K562 (cell line): ENCODE data around the gene AFAP1. TPM values are rescaled to one million over a fixed set of nuclear protein-coding genes. Genes with fewer than 3 reads are reported as not detected.

Experiments
- ATAC-seq: fragments of 200-7000 bp; cut with Tn5 transposase; 3 replicates; pipeline ENCODE4 v1.9.1; 2020; ENCODE audit warnings: moderate library complexity
- BruUV-seq: library from RNA; stranded (reverse); fragments of 400-500 nt; replicated peaks from 2 replicates; lab custom pipeline; 2021; lab: Mats Ljungman, UMichigan
- CTCF ChIA-PET: fragments of 300-600 bp; formaldehyde crosslinking; extraction: SDS; loops from one replicate; lab custom pipeline; 2021; ENCODE audit warnings: low intra/inter-chr PET ratio; lab: Yijun Ruan, JAX
- POLR2A ChIA-PET: fragments of 300-600, 350-650 bp; sonication (Branson Sonifier 250); formaldehyde crosslinking; extraction: SDS; loops from one replicate; lab custom pipeline; 2021; ENCODE audit warnings: antibody characterized with exemption, inconsistent platforms; lab: Yijun Ruan, JAX
- DNase-seq, 4 experiments: peaks; one replicate each; pipeline versions ENCODE4 v3.0.0 to v3.0.0-alpha.2; 2011 to 2018; ENCODE audit warnings: low spot score in 3 of 4, mixed read lengths in 3 of 4; ENCODE audit errors: extremely low read depth in 1 of 4
- FAIRE-seq: peaks from 2 replicates; lab custom pipeline; 2011; peaks lifted over from hg19 to GRCh38; lab: Jason Lieb, UNC
- H2AFZ ChIP-seq: 2 replicates; pipeline ENCODE4 v1.6.0; 2011; ENCODE audit warnings: low read depth, low read length, control low read depth, inconsistent platforms
- H3K27ac ChIP-seq: fragments of 200-600 bp; 3 replicates; pipeline ENCODE4 v1.8.0; 2011; ENCODE audit warnings: low read depth, mild to moderate bottlenecking, control low read depth, inconsistent platforms, low read length, moderate library complexity, mixed read lengths; ENCODE audit errors: extremely low read depth
- H3K27me3 ChIP-seq, 2 experiments: fragments of 300-600 bp in 1 of 2; 2 replicates in 1 of 2; 3 replicates in 1 of 2; pipeline versions ENCODE4 v1.6.0 to v1.8.0; 2011; ENCODE audit warnings: inconsistent platforms in 2 of 2, low read length in 2 of 2, mild to moderate bottlenecking in 1 of 2, mixed read lengths in 1 of 2, moderate library complexity in 1 of 2; ENCODE audit not compliant: control insufficient read depth in 2 of 2, insufficient read depth in 2 of 2
- H3K36me3 ChIP-seq: fragments of 300-600 bp; 3 replicates; pipeline ENCODE4 v1.8.0; 2011; ENCODE audit warnings: mild to moderate bottlenecking, low read length, inconsistent platforms; ENCODE audit not compliant: control insufficient read depth, insufficient read depth
- H3K4me1 ChIP-seq, 2 experiments: fragments of 200-600 bp in 1 of 2; replicated peaks in 1 of 2; 2 replicates in 1 of 2; 3 replicates in 1 of 2; pipeline versions ENCODE4 v1.5.1 to v1.8.0; 2011; ENCODE audit warnings: inconsistent platforms in 2 of 2, low read length in 2 of 2, mild to moderate bottlenecking in 1 of 2, mixed read lengths in 1 of 2, moderate library complexity in 1 of 2; ENCODE audit not compliant: control insufficient read depth in 2 of 2, insufficient read depth in 2 of 2
- H3K4me2 ChIP-seq: 2 replicates; pipeline ENCODE4 v1.6.1; 2011; ENCODE audit warnings: low read length, control low read depth, inconsistent platforms, mixed read lengths; ENCODE audit not compliant: insufficient read depth
- H3K4me3 ChIP-seq: fragments of 200-600 bp; sonication (generic), shearing (Covaris generic); 2 replicates; pipeline ENCODE4 v1.5.1; 2016; ENCODE audit warnings: control low read depth, inconsistent platforms
- H3K79me2 ChIP-seq: fragments of 200-600 bp; 3 replicates; pipeline ENCODE4 v1.8.0; 2011; ENCODE audit warnings: low read length, inconsistent platforms; ENCODE audit not compliant: control insufficient read depth, insufficient read depth
- H3K9ac ChIP-seq, 2 experiments: 2 replicates each; pipeline versions ENCODE4 v1.6.0 to v1.6.1; 2011; ENCODE audit warnings: low read depth in 2 of 2, low read length in 2 of 2, control low read depth in 1 of 2, inconsistent platforms in 1 of 2, mild to moderate bottlenecking in 1 of 2, mixed read lengths in 1 of 2; ENCODE audit not compliant: insufficient read depth in 1 of 2
- H3K9me1 ChIP-seq: one replicate; pipeline ENCODE4 v1.6.0; 2011; ENCODE audit warnings: inconsistent platforms, mild to moderate bottlenecking, low read length, moderate library complexity; ENCODE audit not compliant: control insufficient read depth, insufficient read depth
- H3K9me3 ChIP-seq: replicated peaks from 2 replicates; pipeline ENCODE4 v1.5.1; 2011; ENCODE audit warnings: low read depth, low read length, inconsistent platforms; ENCODE audit not compliant: control insufficient read depth, insufficient read depth
- H4K20me1 ChIP-seq: replicated peaks from 2 replicates; pipeline ENCODE4 v1.6.1; 2011; ENCODE audit warnings: low read length, inconsistent platforms, mixed read lengths; ENCODE audit not compliant: control insufficient read depth, insufficient read depth
- MAZ ChIP-seq, 2 experiments: fragments of 450-650 bp in 1 of 2; sonication (generic) in 1 of 2; formaldehyde crosslinking; IDR thresholded peaks in 1 of 2; conservative IDR thresholded peaks in 1 of 2; 2 replicates each; pipeline versions ENCODE4 v1.4.0 to v1.5.0; 2020; ENCODE audit warnings: mild to moderate bottlenecking in 1 of 2, missing genetic modification reagents in 1 of 2
- MED1 ChIP-seq: sonication (generic); formaldehyde crosslinking; IDR thresholded peaks from 2 replicates; pipeline ENCODE4 v1.8.1; 2023; ENCODE audit warnings: missing genetic modification reagents, borderline replicate concordance
- TEAD2 ChIP-seq: fragments of 450-650 bp; IDR thresholded peaks from 2 replicates; pipeline ENCODE4 v1.6.1; 2016; ENCODE audit warnings: missing genetic modification characterization, control low read depth, missing compliant biosample characterization
- ZNF175 ChIP-seq: fragments of 200-800 bp; sonication (Bioruptor generic); IDR thresholded peaks from 2 replicates; pipeline ENCODE4 v1.6.1; 2016; ENCODE audit warnings: low read depth, mild to moderate bottlenecking, missing genetic modification characterization, missing compliant biosample characterization
- ZNF184 ChIP-seq: sonication (generic); formaldehyde crosslinking; IDR thresholded peaks from 2 replicates; pipeline ENCODE4 v1.5.0; 2020; ENCODE audit warnings: missing genetic modification reagents
- ZNF274 ChIP-seq: IDR thresholded peaks from 2 replicates; pipeline ENCODE4 v1.6.1; 2011; ENCODE audit warnings: low read depth, mild to moderate bottlenecking, low read length, moderate library complexity, borderline replicate concordance
- ZNF668 ChIP-seq: fragments of 250-450 bp; sonication (Bioruptor Pico); IDR thresholded peaks from 2 replicates; pipeline ENCODE4 v1.8.0; 2022; ENCODE audit warnings: mild to moderate bottlenecking, inconsistent platforms
- WGBS: fragments of 100-300 bp; shearing (Covaris generic); methylation state at CpG from one replicate; pipeline ENCODE4 v1.1.6; 2016; ENCODE audit warnings: low coverage, mixed read lengths; ENCODE audit not compliant: insufficient coverage; ENCODE audit errors: missing lambda C conversion rate; 5-methylcytosine and 5-hydroxymethylcytosine counted together
- in situ Hi-C: fragments of 300-500 bp; cut with MboI; formaldehyde crosslinking; loops from 4 replicates; pipeline ENCODE4 v1.15.0; 2018; ENCODE audit warnings: inconsistent platforms, mixed read lengths
- intact Hi-C: fragments of 100-400 bp; cut with micrococcal nuclease; formaldehyde crosslinking; loops from 2 replicates; pipeline ENCODE4 v1.14.2; 2022
- polyA plus RNA-seq, 8 experiments: library from polyadenylated mRNA; depleted of rRNA in 4 of 8; stranded (reverse) in 5 of 8; unstranded in 3 of 8; fragments of >200 nt; fragmentation: Nextera tagmentation in 2 of 8; fragmentation: Illumina TruSeq in 1 of 8; extraction: Ambion mirVana in 2 of 8; extraction: Trizol in 1 of 8; gene quantifications; 2 replicates each; pipeline versions ENCODE4 v1.2.1 to v1.2.3, GENCODE V29; 2011 to 2014; ENCODE audit warnings: inconsistent platforms in 1 of 8, missing spikeins in 1 of 8
- total RNA-seq, 7 experiments: library from RNA; depleted of rRNA in 6 of 7; stranded (reverse); fragments of >200 nt in 6 of 7; fragmentation: Illumina TruSeq in 2 of 7; extraction: Trizol in 2 of 7; gene quantifications; 2 replicates each; pipeline versions ENCODE4 v1.2.1 to v1.2.3, GENCODE V29; 2011 to 2021; ENCODE audit warnings: low replicate concordance in 1 of 7
- TF ChIP-seq, protein P1 (sequence below): fragments of 450-650 bp; conservative IDR thresholded peaks from 2 replicates; pipeline ENCODE4 v1.6.1; 2016; ENCODE audit warnings: missing genetic modification characterization, low read depth, mild to moderate bottlenecking, control low read depth, missing compliant biosample characterization
- TF ChIP-seq, protein P2 (sequence below): IDR thresholded peaks from 3 replicates; pipeline ENCODE4 v1.6.1; 2011; ENCODE audit warnings: borderline replicate concordance, mild to moderate bottlenecking; ENCODE audit not compliant: insufficient read length, insufficient read depth
- TF ChIP-seq, protein P3 (sequence below), 2 experiments: fragments of 450-650 bp; IDR thresholded peaks; 2 replicates each; pipeline ENCODE4 v1.6.1; 2016

AFAP1 gene
- total and polyA plus RNA-seq, 9 of the 15 experiments (the other 6 are each of a cell fraction or from before 2014, with no cell fraction given): 0.07 to 0.42 (median 0.12) TPM; not detected in 1

DNA sequence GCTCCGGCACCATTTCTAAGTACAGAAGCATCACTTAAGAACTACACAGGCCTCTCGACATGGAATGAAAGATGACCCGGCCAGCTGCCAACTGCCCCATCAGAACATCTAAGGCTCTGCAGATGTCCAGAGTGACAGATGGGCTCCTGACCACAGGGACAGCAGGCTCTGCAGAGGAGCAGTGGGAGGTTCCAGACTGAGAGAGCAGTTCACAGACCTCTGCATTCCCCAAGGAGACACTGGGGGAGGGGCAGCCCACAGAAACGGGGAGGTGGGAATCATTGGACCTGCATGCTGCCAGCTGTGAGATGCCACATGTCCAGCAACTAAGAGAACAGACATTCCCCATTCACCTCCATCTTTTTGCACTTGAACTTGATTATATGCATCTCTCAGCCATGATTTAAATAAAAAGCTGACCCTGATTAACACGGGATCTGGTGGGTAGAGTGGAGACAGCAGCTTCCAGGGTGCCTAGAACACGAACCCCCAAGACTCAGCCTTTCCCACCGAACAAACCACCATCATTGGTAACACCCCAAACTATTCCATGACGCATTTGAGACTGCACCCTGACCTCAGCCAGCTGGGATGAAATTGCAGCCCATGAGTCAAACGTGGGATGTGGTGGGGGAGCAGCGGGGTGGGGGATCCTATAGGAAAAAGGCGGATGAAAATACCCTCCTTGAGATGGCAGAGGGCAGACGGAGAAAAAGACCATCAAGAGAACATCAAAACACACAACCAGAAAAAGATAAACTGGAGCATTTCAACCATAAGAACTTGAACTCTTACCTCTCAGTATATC lies 47.2 kb downstream of the AFAP1 start:
- TF ChIP-seq MAZ (CRISPR knock-in tag; conservative IDR thresholded peaks at IDR 0.05 in 1 of 2, IDR thresholded peaks at IDR 0.05 in 1 of 2): no peak
- no peak for TF ChIP-seq ZNF274
- TF ChIP-seq ZNF175: no peak
- no peak for TF ChIP-seq ZNF668 (CRISPR knock-in tag)
- TF ChIP-seq TEAD2 (tag): no peak
- TF ChIP-seq MED1: no peak
- TF ChIP-seq, protein P1, sequence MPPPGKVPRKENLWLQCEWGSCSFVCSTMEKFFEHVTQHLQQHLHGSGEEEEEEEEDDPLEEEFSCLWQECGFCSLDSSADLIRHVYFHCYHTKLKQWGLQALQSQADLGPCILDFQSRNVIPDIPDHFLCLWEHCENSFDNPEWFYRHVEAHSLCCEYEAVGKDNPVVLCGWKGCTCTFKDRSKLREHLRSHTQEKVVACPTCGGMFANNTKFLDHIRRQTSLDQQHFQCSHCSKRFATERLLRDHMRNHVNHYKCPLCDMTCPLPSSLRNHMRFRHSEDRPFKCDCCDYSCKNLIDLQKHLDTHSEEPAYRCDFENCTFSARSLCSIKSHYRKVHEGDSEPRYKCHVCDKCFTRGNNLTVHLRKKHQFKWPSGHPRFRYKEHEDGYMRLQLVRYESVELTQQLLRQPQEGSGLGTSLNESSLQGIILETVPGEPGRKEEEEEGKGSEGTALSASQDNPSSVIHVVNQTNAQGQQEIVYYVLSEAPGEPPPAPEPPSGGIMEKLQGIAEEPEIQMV (tag): no peak
- no peak for TF ChIP-seq ZNF184 (CRISPR knock-in tag)
- TF ChIP-seq, protein P2, sequence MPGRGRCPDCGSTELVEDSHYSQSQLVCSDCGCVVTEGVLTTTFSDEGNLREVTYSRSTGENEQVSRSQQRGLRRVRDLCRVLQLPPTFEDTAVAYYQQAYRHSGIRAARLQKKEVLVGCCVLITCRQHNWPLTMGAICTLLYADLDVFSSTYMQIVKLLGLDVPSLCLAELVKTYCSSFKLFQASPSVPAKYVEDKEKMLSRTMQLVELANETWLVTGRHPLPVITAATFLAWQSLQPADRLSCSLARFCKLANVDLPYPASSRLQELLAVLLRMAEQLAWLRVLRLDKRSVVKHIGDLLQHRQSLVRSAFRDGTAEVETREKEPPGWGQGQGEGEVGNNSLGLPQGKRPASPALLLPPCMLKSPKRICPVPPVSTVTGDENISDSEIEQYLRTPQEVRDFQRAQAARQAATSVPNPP: no peak
- TF ChIP-seq, protein P3, sequence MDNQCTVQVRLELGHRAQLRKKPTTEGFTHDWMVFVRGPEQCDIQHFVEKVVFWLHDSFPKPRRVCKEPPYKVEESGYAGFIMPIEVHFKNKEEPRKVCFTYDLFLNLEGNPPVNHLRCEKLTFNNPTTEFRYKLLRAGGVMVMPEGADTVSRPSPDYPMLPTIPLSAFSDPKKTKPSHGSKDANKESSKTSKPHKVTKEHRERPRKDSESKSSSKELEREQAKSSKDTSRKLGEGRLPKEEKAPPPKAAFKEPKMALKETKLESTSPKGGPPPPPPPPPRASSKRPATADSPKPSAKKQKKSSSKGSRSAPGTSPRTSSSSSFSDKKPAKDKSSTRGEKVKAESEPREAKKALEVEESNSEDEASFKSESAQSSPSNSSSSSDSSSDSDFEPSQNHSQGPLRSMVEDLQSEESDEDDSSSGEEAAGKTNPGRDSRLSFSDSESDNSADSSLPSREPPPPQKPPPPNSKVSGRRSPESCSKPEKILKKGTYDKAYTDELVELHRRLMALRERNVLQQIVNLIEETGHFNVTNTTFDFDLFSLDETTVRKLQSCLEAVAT (IDR thresholded peaks at IDR 0.05): no peak
- no peaks in the 10 kb centered on the region for H3K4me1 ChIP-seq
- intact Hi-C loops: no loop called here
- H3K9ac ChIP-seq: no peak overlapping the region
- H3K4me3 ChIP-seq: no peak overlapping the region
- H3K9me1 ChIP-seq: no peaks in the 10 kb centered on the region
- H3K79me2 ChIP-seq: no peaks in the 10 kb centered on the region
- no peaks in the 10 kb centered on the region for H4K20me1 ChIP-seq
- no peaks in the 10 kb centered on the region; the same call in 1 of the 2 replicates for H3K9me3 ChIP-seq
- DNase-seq: no peak
- no peaks in the 10 kb centered on the region for H3K36me3 ChIP-seq
- peaks cover 17 to 33% of the 10 kb centered on the region in 2 experiments; a peak in 4 of 5 replicates for H3K27me3 ChIP-seq
- no peak overlapping the region for H3K4me2 ChIP-seq
- ATAC-seq: no peak
- FAIRE-seq: no peak
- WGBS: 0% methylated on average over 12 of the region's 12 CpGs
- no peak overlapping the region for H2AFZ ChIP-seq
- BruUV-seq: no TSS peak
- in situ Hi-C loops: no loop called here
- ChIA-PET POLR2A (interaction anchor here (0.6 kb wide), 1 partner anchor 86 kb away, joined by 3 read pairs; no protein-coding TSS in a partner anchor), CTCF (no interaction called here)
- H3K27ac ChIP-seq: no peak overlapping the region
